Effector memory CD8-positive, alpha-beta T cell (primary cell): ENCODE results near the gene HOXB8.
A peak's percentile ranks its signal among the peaks of the same experiment; 100 is the strongest.

Experiments used
- ATAC-seq: fragments of 150-1000 bp; cut with Tn5 transposase; replicated peaks from 2 replicates; pipeline ENCODE4 v1.10.0; 2021; ENCODE audit warnings: mild to moderate bottlenecking, moderate library complexity
- DNase-seq, 3 experiments: peaks; one replicate each; pipeline ENCODE4 v3.0.0; 2021
- H3K27ac Mint-ChIP-seq, 2 donors: one replicate each; pipeline ENCODE4 v1.8.0; 2022; ENCODE audit warnings: mild to moderate bottlenecking in 2 of 2, mixed read lengths in 2 of 2, moderate library complexity in 2 of 2
- H3K27me3 Mint-ChIP-seq, 2 donors: one replicate each; pipeline ENCODE4 v1.8.0; 2022; ENCODE audit warnings: mixed read lengths in 2 of 2
- H3K36me3 Mint-ChIP-seq: one replicate; pipeline ENCODE4 v1.8.0; 2022; ENCODE audit warnings: mild to moderate bottlenecking, moderate library complexity, mixed read lengths; ENCODE audit not compliant: insufficient read depth
- H3K4me1 Mint-ChIP-seq, 2 donors: one replicate each; pipeline ENCODE4 v1.8.0; 2022; ENCODE audit warnings: low read depth in 2 of 2, mixed read lengths in 2 of 2
- H3K4me3 Mint-ChIP-seq, 2 donors: one replicate each; pipeline ENCODE4 v1.8.0; 2022; ENCODE audit warnings: mild to moderate bottlenecking in 2 of 2, mixed read lengths in 2 of 2, moderate library complexity in 2 of 2
- H3K9me3 Mint-ChIP-seq, 2 donors: one replicate each; pipeline ENCODE4 v1.8.0; 2022; ENCODE audit warnings: mixed read lengths in 2 of 2

Gene HOXB8

DNA sequence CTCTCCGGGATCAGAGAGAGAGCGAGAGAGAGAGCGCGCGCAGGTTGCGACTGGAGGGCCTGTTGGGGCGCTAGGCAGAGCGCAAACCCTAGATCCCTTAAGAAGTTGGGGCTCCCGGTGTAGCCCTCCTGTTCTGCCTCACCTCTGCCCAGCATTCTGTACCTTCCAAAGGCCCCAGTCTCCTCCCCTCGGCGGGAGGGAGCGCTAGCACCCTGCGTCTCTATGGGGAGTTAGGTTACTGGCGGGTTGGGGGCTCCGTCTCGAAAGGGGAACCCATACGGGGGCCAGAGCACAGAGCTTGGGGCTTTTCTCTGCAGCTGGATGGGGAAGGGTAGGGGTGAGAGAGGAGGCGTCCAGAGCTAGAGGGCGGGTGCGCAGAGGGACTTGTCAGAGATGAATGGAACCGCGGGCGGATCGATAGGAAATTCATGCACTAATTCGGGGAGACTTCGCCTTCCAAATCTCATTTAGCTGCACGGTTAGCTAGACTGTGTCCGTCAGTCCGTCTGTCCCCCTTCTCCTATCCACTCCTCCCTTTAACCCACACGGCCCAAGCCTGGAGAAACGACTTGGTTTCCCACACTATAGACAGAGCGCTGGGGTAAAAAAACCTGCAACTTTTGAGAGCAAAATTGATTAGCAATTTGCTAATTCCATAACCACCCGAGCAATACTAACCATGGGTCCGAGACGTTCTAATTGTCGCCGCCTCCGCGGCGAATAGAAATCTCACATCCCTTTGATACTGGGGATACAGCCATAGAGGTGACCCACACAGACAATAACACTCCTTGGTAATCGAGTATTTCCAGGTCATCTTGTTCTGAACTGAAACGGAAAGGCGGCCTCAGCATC lies 36.2 kb downstream of the HOXB8 start:
- peak in 2 of 3 experiments; percentile 25 to 29 for DNase-seq
- H3K4me1 Mint-ChIP-seq, result peaks cover 13 to 16% of the 10 kb centered on the region in 2 donors

DNA sequence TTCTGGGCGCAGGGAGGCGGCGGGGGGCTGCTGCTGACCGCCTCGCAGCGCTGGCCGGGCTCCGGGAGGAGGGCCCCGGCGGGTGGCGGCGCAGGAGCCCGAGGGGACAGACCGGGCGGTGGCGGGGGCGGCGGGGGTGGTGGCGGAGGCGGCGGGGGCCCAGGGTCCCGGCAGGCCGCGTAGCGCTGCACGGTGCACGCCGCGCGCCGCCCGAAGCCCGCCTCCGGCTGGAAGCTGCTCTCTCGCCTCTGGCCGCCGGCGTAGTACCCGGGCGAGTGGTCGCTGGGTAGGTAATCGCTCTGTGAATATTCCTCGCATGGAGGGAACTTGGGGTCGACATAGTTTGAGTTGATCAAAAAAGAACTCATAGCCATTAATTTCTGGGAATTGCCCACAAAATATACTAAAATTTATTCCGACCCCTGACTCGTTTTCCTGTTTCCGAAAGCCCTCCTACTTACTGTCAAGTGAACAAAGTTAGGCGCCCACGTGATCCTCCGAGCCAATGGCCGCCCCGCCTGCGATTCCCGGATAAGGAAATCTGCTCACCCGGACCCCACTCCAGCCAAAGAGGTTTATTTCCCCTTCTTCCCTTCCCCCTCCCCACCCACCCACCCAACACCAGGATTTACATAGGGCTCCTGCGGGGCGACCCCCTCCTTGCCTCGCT lies 37.0 kb downstream of the HOXB8 start, which contains the start of gene HOXB4:
HOXB4 (minus strand) TSS at position 405 of the 670 bp plus-strand sequence; CDS start at position 374, 31 bp downstream.
- peaks cover 12% of the 10 kb centered on the region for H3K36me3 Mint-ChIP-seq
- DNase-seq (peak; percentile 52 to 64 (median 55)), ATAC-seq (peak; percentile 87)
- peak within 1 kb of the TSS; percentile 86 to 92 for H3K27ac Mint-ChIP-seq
- H3K9me3 Mint-ChIP-seq, result no peaks in the 10 kb centered on the region
- peaks cover 13 to 20% of the 10 kb centered on the region in 2 donors for H3K4me1 Mint-ChIP-seq
- peak within 1 kb of the TSS; percentile 90 to 94 for H3K4me3 Mint-ChIP-seq
- peaks cover 39 to 45% of the 10 kb centered on the region in 2 donors for H3K27me3 Mint-ChIP-seq

More for the DNA sequence above, 36.2 kb downstream of the HOXB8 start:
- peaks cover 12% of the 10 kb centered on the region for H3K36me3 Mint-ChIP-seq
- H3K27ac Mint-ChIP-seq, result peak overlapping the region; percentile 86 to 92
- no peaks in the 10 kb centered on the region for H3K9me3 Mint-ChIP-seq
- H3K4me3 Mint-ChIP-seq, result peak overlapping the region; percentile 90 to 94
- ATAC-seq, result peak; percentile 61
- H3K27me3 Mint-ChIP-seq, result peaks cover 47 to 53% of the 10 kb centered on the region in 2 donors

DNA sequence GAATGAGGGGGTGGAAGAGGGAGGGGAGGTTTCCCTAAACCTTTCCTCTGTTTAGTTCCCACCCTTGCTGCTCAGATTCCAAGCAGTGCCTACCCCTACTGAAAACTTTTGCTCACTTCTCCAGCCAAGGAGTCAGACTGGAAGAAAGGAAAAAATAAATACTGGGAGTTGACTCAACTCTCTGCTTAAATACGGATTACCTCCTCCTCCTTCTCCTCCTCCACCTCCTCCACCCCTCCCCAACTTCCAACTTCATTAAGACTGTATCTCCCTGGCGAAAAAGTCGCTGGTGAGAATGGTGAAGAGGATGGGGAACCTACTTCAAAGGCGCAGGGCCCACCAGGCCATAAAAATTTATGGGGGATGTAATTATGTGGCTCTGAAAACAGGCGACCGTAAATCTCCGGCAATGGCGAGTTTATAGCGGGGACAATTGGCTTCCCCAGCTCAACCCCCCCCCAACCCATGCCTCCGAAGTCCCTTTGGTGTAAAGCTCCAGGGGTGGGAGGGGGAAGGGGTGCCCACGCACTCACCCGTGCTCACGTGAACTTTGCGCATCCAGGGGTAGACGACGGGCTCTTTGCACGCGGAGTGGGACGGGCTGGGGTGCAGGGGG lies 37.7 kb downstream of the HOXB8 start:
- Mint-ChIP-seq H3K36me3 (peaks cover 9% of the 10 kb centered on the region), H3K27ac (peak overlapping the region; percentile 53 to 92), H3K4me3 (peak overlapping the region; percentile 90 to 94), H3K9me3 (no peaks in the 10 kb centered on the region), H3K4me1 (peaks cover 13 to 20% of the 10 kb centered on the region in 2 donors), H3K27me3 (peaks cover 33 to 39% of the 10 kb centered on the region in 2 donors)
- DNase-seq, result no peak
- peak; percentile 22 for ATAC-seq

DNA sequence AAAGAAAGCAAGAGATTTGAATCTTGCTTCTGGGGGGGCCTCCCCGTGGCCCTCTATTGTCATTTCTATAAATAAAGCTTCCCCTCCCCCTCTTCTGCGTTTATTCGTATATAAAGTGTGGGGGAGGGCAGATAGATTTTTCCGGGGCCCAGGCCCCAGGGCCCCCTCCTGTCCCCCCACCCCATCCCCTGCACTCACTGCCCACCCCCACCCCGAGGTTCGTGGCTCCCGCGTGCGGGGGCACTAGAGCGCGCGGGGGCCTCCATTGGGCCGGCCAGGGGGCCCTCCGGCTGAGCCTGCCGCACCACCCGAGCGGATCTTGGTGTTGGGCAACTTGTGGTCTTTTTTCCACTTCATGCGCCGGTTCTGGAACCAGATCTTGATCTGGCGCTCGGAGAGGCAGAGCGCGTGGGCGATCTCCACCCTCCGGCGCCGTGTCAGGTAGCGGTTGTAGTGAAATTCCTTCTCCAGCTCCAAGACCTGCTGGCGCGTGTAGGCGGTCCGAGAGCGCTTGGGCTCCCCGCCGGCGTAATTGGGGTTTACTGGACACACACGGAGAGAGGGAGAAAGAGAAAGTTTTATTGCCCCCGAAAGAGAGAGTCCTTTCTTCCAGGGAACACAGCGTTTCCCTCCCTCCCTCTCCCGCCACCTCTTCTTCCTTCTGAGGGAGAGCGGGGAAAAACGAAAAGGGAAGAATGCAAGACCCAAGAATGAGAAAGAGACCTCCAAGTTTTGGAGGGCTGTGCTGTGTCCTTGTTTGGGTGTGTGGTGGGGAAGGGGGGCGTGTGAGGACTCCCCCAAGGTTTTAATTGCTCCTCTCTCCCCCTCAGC lies 38.4 kb downstream of the HOXB8 start:
- ATAC-seq (no peak), DNase-seq (no peak)
- H3K4me3 Mint-ChIP-seq, result peak overlapping the region; percentile 90 to 94
- no peaks in the 10 kb centered on the region for H3K9me3 Mint-ChIP-seq
- H3K4me1 Mint-ChIP-seq, result peaks cover 10 to 20% of the 10 kb centered on the region in 2 donors
- peak overlapping the region in 1 of 2 donors; percentile 53 for H3K27ac Mint-ChIP-seq
- H3K27me3 Mint-ChIP-seq, result peaks cover 30 to 32% of the 10 kb centered on the region in 2 donors
- H3K36me3 Mint-ChIP-seq, result peaks cover 9% of the 10 kb centered on the region

DNA sequence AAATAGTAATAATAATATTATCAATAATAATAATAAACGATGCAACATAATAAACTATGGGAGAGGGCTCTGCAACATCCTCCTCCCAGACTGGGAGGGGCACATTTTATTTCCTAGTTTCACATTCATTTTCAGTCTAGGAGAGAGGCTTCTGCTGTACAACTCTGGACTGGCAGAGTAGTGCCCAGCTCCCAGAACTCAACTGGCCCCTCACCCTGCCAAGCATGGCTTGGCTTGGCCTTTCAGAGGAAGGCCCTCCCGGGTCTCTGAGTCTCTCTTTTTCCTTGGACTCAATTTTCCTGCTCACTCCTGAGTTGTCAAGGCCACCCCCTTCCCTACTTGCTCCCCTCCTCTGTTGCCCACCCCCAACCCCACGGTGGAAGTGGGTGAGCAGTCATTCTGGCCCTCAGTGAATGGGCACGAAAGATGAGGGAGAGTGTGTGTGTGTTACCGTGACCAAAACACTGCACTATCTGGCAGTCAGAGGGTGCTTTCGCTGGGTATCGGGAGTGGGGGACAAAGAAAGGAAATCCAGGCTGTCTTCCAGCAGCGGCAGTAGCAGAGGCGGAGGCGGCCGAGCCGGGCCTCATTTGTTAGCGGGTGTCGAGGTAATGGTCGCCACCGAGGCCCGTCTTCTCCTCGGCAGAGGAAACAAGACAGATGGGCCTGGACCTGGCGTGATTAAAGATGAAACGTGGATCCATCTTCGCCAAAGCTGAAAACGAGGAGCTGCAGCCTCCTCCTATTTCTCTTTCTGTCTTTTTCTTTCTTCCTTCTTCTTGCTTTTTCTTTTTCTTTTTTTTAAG lies 39.2 kb downstream of the HOXB8 start:
- DNase-seq (no peak), ATAC-seq (no peak)
- H3K36me3 Mint-ChIP-seq, result peaks cover 9% of the 10 kb centered on the region
- peaks cover 22 to 23% of the 10 kb centered on the region in 2 donors for H3K27me3 Mint-ChIP-seq
- H3K27ac Mint-ChIP-seq, result no peak overlapping the region
- no peaks in the 10 kb centered on the region for H3K9me3 Mint-ChIP-seq
- H3K4me1 Mint-ChIP-seq, result peaks cover 8 to 20% of the 10 kb centered on the region in 2 donors
- H3K4me3 Mint-ChIP-seq, result no peak overlapping the region

DNA sequence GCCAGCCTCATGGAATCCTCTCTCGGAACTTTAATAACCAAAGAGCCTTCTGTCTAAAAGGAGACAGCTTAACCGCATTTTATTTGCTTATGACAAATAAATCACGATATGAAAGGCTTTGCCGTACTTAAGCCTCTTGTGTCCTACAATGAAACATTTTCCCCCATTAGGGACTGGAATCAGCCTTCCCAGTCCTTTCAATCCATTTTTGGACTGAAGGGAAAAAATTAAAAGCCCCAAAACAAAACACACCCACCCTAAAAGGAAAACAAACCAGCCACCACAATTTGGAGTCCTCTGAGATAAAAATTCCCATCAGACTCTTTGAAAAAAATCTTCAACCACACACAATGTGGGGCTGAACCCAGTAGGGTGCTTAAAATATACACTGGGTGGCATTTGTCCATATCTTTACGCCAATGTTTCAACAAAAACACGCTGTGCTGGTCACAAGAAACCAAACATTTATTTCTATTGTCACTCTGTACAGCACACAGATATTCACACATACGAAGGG lies 40.0 kb downstream of the HOXB8 start:
- DNase-seq (no peak), ATAC-seq (no peak)
- Mint-ChIP-seq H3K4me3 (no peak overlapping the region), H3K9me3 (no peaks in the 10 kb centered on the region), H3K27ac (no peak overlapping the region), H3K4me1 (peaks cover 8 to 20% of the 10 kb centered on the region in 2 donors), H3K36me3 (peaks cover 7% of the 10 kb centered on the region), H3K27me3 (peaks cover 14 to 16% of the 10 kb centered on the region in 2 donors)

DNA sequence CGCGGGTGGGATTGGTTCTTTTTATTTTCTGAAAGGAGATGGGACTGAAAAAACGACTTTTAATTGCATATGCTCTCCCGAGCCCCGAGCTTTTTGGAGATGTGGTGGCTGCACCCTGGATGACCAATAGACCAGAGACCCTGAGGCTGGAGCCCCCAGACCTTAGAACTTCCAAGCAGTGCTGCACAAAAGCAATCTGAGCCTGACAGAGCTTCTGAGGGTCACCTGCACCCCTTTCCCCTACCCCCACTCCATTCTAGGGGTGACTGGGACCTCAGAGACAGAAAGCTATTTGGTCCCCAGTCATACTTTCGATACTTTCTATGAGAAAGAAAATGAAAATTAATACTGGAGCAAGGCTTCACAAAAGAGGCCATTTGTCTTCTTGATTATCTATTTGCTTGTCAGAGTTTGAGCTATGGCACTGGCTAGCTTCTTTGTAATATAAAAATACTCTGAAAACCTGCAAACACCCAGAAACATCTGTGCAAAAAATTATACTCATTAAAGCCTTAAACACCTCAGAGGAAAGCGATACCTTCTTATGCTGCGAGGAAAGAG lies 40.5 kb downstream of the HOXB8 start:
- Mint-ChIP-seq H3K9me3 (no peaks in the 10 kb centered on the region), H3K36me3 (peaks cover 5% of the 10 kb centered on the region), H3K4me1 (peaks cover 8 to 20% of the 10 kb centered on the region in 2 donors), H3K4me3 (no peak overlapping the region), H3K27me3 (peaks cover 9 to 10% of the 10 kb centered on the region in 2 donors), H3K27ac (no peak overlapping the region)
- DNase-seq (no peak), ATAC-seq (no peak)

DNA sequence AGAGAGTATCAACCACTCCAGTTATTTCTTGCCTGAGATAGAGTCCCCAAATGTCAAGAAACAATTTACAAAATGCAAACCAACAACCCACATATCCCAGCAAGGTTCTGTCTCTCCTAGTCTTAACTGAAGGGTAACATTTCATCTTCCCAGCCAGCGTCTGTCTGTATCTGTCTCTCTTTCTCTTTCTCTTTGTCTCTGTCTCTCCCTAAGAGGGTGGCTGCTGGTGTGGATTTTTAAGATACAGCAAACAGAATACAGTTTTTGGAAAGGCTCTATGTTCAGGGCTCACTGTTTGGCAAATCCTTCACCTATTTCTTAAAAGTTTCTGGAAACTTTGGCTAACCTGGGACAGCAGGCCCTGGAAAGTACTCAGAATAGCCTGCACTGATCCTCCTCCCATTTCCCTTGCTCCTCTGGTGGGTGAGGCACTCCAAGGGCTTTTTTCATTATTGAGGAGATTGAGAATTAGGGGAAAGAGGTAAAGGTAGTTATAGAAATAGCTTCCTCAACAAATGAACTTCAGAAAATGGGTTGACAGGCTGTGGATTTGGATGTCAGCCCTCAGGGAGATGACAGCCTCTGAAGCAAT lies 43.2 kb downstream of the HOXB8 start:
- ATAC-seq (no peak), DNase-seq (no peak)
- Mint-ChIP-seq H3K4me3 (no peak overlapping the region), H3K27ac (no peak overlapping the region), H3K27me3 (no peaks in the 10 kb centered on the region), H3K4me1 (peaks cover 0 to 9% of the 10 kb centered on the region in 2 donors), H3K36me3 (no peaks in the 10 kb centered on the region), H3K9me3 (no peaks in the 10 kb centered on the region)

DNA sequence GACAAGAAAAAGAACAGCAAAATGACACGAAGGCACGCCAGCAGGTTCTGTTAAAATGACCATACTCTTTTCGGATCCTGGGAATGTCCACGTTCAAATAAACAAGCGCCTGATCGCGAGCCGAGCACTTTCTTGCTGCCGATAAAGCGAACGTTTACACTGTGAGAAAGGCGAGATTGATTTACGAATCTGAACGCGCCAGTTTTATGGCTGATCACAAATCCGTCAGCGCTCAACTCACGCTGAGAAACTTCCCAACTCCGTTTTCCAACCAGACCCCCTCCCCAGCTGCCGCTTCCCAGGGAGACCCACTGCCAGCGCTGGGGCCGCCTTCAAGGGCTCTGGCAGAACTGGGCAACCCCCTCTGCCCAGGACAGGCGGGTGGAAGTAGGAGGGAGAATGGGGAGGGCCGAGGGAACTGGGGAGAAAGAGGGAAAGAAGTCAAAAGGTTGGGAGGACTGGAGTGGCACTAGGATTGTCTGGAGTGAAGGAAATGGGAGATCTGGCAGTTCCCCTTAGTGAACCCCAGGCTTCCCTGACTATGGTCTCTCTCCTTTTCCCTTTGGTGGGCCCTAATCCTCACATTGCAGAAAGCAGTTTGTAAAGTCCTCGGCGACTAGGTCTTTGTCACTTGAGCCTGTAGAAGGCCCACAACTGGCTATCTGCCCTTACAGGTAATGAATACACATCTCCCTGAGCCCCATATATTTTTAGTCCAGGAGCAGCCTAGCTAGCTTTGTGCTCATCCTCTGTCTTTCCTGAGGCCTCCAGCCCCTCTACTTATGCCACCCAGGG lies 43.9 kb downstream of the HOXB8 start:
- H3K27ac Mint-ChIP-seq, result no peak overlapping the region
- no peaks in the 10 kb centered on the region for H3K9me3 Mint-ChIP-seq
- peaks cover 0 to 9% of the 10 kb centered on the region in 2 donors for H3K4me1 Mint-ChIP-seq
- no peaks in the 10 kb centered on the region for H3K27me3 Mint-ChIP-seq
- DNase-seq (no peak), ATAC-seq (no peak)
- no peak overlapping the region for H3K4me3 Mint-ChIP-seq
- no peaks in the 10 kb centered on the region for H3K36me3 Mint-ChIP-seq

DNA sequence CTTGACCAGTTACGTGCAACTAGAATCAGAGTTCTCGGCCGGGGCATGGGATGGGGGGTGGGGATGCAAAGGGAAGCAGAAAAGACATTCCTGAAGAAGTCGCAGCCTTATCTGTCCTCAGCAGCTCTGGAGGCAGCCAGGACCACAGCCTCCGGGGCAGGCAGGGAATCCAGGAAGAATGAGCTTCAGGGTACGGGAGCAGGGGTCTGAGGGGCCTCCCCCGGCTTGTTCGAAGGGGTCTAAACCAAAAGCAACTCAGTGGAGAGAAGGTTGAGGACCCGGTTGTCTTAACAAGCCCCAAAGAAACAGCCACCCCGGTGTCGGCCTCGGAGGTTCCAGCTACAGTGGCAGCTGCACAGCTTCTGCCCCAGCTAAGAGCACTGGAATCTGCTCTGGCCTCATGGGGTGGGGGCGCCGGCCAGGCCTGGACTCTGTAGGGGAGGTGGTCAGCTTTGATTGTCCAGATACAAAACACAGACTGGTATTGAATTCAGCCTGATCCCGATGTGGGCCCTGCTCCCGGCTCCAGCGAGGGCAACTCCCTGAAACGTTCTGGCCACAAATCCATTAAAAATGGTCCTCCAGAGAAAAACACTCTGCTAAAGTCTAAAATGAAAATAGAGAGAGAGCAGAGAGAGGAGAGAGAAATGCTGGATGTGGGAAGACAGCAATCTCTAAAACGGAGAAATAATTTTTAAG lies 44.6 kb downstream of the HOXB8 start:
- Mint-ChIP-seq H3K4me1 (peaks cover 0 to 8% of the 10 kb centered on the region in 2 donors), H3K9me3 (no peaks in the 10 kb centered on the region), H3K27ac (no peak overlapping the region), H3K27me3 (no peaks in the 10 kb centered on the region), H3K36me3 (no peaks in the 10 kb centered on the region), H3K4me3 (no peak overlapping the region)
- ATAC-seq, result no peak
- no peak for DNase-seq
